Measurements from ENCODE around the gene LRRFIP2. TPM values are rescaled to one million over a fixed set of nuclear protein-coding genes. Genes with fewer than 3 reads are reported as not detected.

LRRFIP2 gene
- total and polyA plus RNA-seq, 2 of the 8 experiments (the other 6 are each of a cell fraction or from before 2014, with no cell fraction given) = 8.8 to 25.6 TPM

DNA sequence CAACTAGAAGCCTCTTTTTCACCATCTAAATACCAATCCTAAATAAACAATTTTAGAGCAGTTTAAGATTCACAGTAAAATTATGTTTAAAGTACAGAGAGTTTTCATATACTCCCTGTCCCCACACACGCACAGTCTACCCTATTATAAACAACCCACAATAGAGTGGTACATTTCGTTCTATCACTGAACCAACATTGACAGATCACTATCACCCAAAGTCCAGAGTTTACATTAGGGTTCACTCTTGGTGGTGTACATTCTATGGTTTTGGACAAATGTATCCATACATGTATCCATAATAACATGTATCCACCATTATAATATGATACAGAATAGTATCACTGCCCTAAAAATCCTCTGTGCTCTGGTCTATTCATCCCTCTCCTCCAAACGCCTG is 92.1 kb downstream of the LRRFIP2 start:
- H4K20me1 ChIP-seq (replicated peaks in 1 of 2; ENCODE audit: control insufficient read depth in 1 of 2, insufficient read depth in 2 of 2, low read length in 2 of 2) = no peaks in the 10 kb centered on the region
- H2BK15ac ChIP-seq (ENCODE audit: low read length) = no peak overlapping the region
- no peaks in the 10 kb centered on the region for H3K23me2 ChIP-seq (ENCODE audit: low read depth, low read length)
- no peak overlapping the region for H2BK12ac ChIP-seq (ENCODE audit: low read depth, low read length)
- H2AK5ac ChIP-seq (ENCODE audit: low read depth, low read length) = no peak overlapping the region
- no peak overlapping the region for H3K18ac ChIP-seq (ENCODE audit: extremely low read depth, low read length)
- H3K9ac ChIP-seq (replicated peaks in 1 of 4; ENCODE audit: extremely low read depth in 1 of 4, low read depth in 3 of 4, low read length in 3 of 4) = no peak overlapping the region
- ChIA-PET POLR2A (ENCODE audit: partially characterized antibody) (no interaction called here), CTCF (ENCODE audit: partially characterized antibody) (no interaction called here)
- H3K79me2 ChIP-seq (ENCODE audit: control insufficient read depth in 1 of 2, insufficient read depth in 2 of 2, low read length in 2 of 2) = no peaks in the 10 kb centered on the region
- no peak overlapping the region for H3K4ac ChIP-seq (replicated peaks; ENCODE audit: insufficient read length, low read depth, low read length)
- H3K9me3 ChIP-seq (ENCODE audit: insufficient read depth in 2 of 2, low read depth in 1 of 2, low read length in 1 of 2) = no peaks in the 10 kb centered on the region
- no peak overlapping the region for H4K5ac ChIP-seq (ENCODE audit: insufficient read length, low read depth, low read length)
- no peak overlapping the region for H3K14ac ChIP-seq (ENCODE audit: insufficient read length)
- DNase-seq (ENCODE audit: low read depth in 1 of 2, low spot score in 2 of 2) (no peak), FAIRE-seq (no peak)
- H2BK5ac ChIP-seq (ENCODE audit: low read depth, low read length) = no peak overlapping the region
- 84% methylated on average over 3 of the region's 3 CpGs; no CpG with 5 or more reads in 1 of the 2 experiments for WGBS, 2 experiments (ENCODE audit: extremely low coverage in 1 of 2, insufficient coverage in 1 of 2, insufficient read length in 1 of 2, insufficient replicate concordance in 2 of 2, low coverage in 1 of 2, low lambda C conversion rate in 2 of 2, missing lambda C conversion rate in 1 of 2)
- H3K27ac ChIP-seq (ENCODE audit: low read depth, low read length) = no peak overlapping the region
- H2AFZ ChIP-seq (ENCODE audit: low read length) = no peak overlapping the region
- H3K23ac ChIP-seq (ENCODE audit: insufficient read length) = no peak overlapping the region
- H4K91ac ChIP-seq (replicated peaks; ENCODE audit: insufficient read length, low read length) = no peak overlapping the region
- H2BK120ac ChIP-seq (replicated peaks; ENCODE audit: low read depth, low read length) = no peak overlapping the region
- H3K4me2 ChIP-seq (ENCODE audit: insufficient read depth in 1 of 2, low read depth in 2 of 2, low read length in 2 of 2) = no peak overlapping the region
- no peaks in the 10 kb centered on the region for H3K27me3 ChIP-seq (replicated peaks in 1 of 4; ENCODE audit: control insufficient read depth in 3 of 4, extremely low read depth in 1 of 4, insufficient read depth in 3 of 4, low read length in 3 of 4)
- no peaks in the 10 kb centered on the region for H3K79me1 ChIP-seq (ENCODE audit: low read depth, low read length)
- H2BK20ac ChIP-seq (ENCODE audit: low read length) = no peak overlapping the region
- no peak overlapping the region for H3K56ac ChIP-seq (replicated peaks; ENCODE audit: insufficient read length, low read depth, low read length)
- H3K4me1 ChIP-seq (replicated peaks in 1 of 4; ENCODE audit: control insufficient read depth in 3 of 4, insufficient read depth in 4 of 4, low read length in 3 of 4) = no peaks in the 10 kb centered on the region
- no peak overlapping the region for H4K8ac ChIP-seq (ENCODE audit: extremely low read depth, insufficient read depth, low read length)
- no peaks in the 10 kb centered on the region for H3K36me3 ChIP-seq (ENCODE audit: control insufficient read depth in 2 of 4, insufficient read depth in 4 of 4, low read length in 3 of 4)
- no peak overlapping the region for H3K4me3 ChIP-seq (ENCODE audit: extremely low read depth in 1 of 4, insufficient read depth in 2 of 4, low read depth in 3 of 4, low read length in 4 of 4)
- TF ChIP-seq RBBP5 (IDR thresholded peaks at IDR 0.05; ENCODE audit: borderline replicate concordance, low read depth, low read length) = no peak
- no peak for TF ChIP-seq JUN (IDR thresholded peaks at IDR 0.05; ENCODE audit: low read depth, low read length)
- no peak for TF ChIP-seq SIN3A (conservative IDR thresholded peaks at IDR 0.05 in 1 of 2, IDR thresholded peaks at IDR 0.05 in 1 of 2; ENCODE audit: low read depth in 1 of 2, low read length in 2 of 2)
- no peak for TF ChIP-seq KDM5A (IDR thresholded peaks at IDR 0.05; ENCODE audit: low read length)
- no peak for TF ChIP-seq GTF2F1 (IDR thresholded peaks at IDR 0.05; ENCODE audit: borderline replicate concordance, low read depth, low read length)
- no peak for TF ChIP-seq EGR1 (IDR thresholded peaks at IDR 0.05; ENCODE audit: borderline replicate concordance, low read depth, low read length)
- TF ChIP-seq E2F6 (IDR thresholded peaks at IDR 0.05) = no peak
- no peak for TF ChIP-seq KDM1A (IDR thresholded peaks at IDR 0.05; ENCODE audit: borderline replicate concordance, low read length)
- no peak for TF ChIP-seq POLR2AphosphoS5 (IDR thresholded peaks at IDR 0.05; ENCODE audit: low read depth, low read length)
- TF ChIP-seq CTCF (IDR thresholded peaks at IDR 0.05; ENCODE audit: control extremely low read depth in 1 of 3, insufficient read depth in 1 of 3, low read depth in 1 of 3, low read length in 3 of 3) = no peak
- TF ChIP-seq NANOG (IDR thresholded peaks at IDR 0.05; ENCODE audit: insufficient read depth, low read depth, low read length, poor library complexity, severe bottlenecking) = no peak
- TF ChIP-seq SP4 (IDR thresholded peaks at IDR 0.05; ENCODE audit: low read length) = no peak
